ENCODE measurements around the gene KCNK2. TPM values are rescaled to one million over a fixed set of nuclear protein-coding genes. Genes with fewer than 3 reads are reported as not detected.

KCNK2 gene
- total RNA-seq, 2 experiments from 2014 or later, result not detected

GRCh38 chr1:215055281-215055935 is 27.1 kb upstream of the KCNK2 start:
- CTCF ChIA-PET (ENCODE audit: unreplicated experiment), result no interaction called here
- TF ChIP-seq CTCF (conservative IDR thresholded peaks at IDR 0.05; ENCODE audit: low read length), result no peak
- no peak for TF ChIP-seq EZH2phosphoT487 (IDR thresholded peaks at IDR 0.05; ENCODE audit: borderline replicate concordance, low read depth, low read length)
- no peaks in the 10 kb centered on the region for H3K9me2 ChIP-seq (ENCODE audit: insufficient read depth, low read length)
- no peaks in the 10 kb centered on the region for H3K79me2 ChIP-seq (ENCODE audit: insufficient read depth, low read depth, low read length)
- H2AFZ ChIP-seq (ENCODE audit: low read length), result no peak overlapping the region
- H3K27ac ChIP-seq (ENCODE audit: low read depth, low read length, poor library complexity, severe bottlenecking), result no peak overlapping the region
- no peaks in the 10 kb centered on the region for H3K4me1 ChIP-seq (ENCODE audit: insufficient read depth, low read length, poor library complexity, severe bottlenecking)
- no peak overlapping the region for H3K4me2 ChIP-seq (ENCODE audit: low read length)
- no TSS peak for BruUV-seq (replicated peaks)
- POLR2A ChIA-PET, result interaction anchor here (0.6 kb wide), 1 partner anchor 382 kb away, joined by 3 read pairs; no protein-coding TSS in a partner anchor
- intact Hi-C loops (cut with micrococcal nuclease; ENCODE audit: unreplicated experiment), result no loop called here
- no peak for DNase-seq (ENCODE audit: low spot score)
- no peak overlapping the region for H3K4me3 ChIP-seq (ENCODE audit: low read depth, low read length, poor library complexity, severe bottlenecking)
- no peaks in the 10 kb centered on the region for H3K9me3 ChIP-seq (ENCODE audit: low read length)
- no peaks in the 10 kb centered on the region for H4K20me1 ChIP-seq (ENCODE audit: insufficient read depth, low read length)
- no peaks in the 10 kb centered on the region for H3K36me3 ChIP-seq (ENCODE audit: insufficient read depth, low read length)

- TF ChIP-seq EZH2phosphoT487 (IDR thresholded peaks at IDR 0.05; ENCODE audit: borderline replicate concordance, low read depth, low read length), result no peak
- CTCF ChIA-PET (ENCODE audit: unreplicated experiment), result no interaction called here
- H3K27ac ChIP-seq (ENCODE audit: low read depth, low read length, poor library complexity, severe bottlenecking), result no peak overlapping the region
- no peak overlapping the region for H3K4me2 ChIP-seq (ENCODE audit: low read length)
- H4K20me1 ChIP-seq (ENCODE audit: insufficient read depth, low read length), result no peaks in the 10 kb centered on the region
- no peaks in the 10 kb centered on the region for H3K9me2 ChIP-seq (ENCODE audit: insufficient read depth, low read length)
- no peaks in the 10 kb centered on the region for H3K9me3 ChIP-seq (ENCODE audit: low read length)
- no peaks in the 10 kb centered on the region for H3K79me2 ChIP-seq (ENCODE audit: insufficient read depth, low read depth, low read length)
- no peaks in the 10 kb centered on the region for H3K36me3 ChIP-seq (ENCODE audit: insufficient read depth, low read length)
- intact Hi-C loops (cut with micrococcal nuclease; ENCODE audit: unreplicated experiment), result no loop called here
- BruUV-seq (replicated peaks), result no TSS peak
- DNase-seq (ENCODE audit: low spot score), result no peak
- H3K4me1 ChIP-seq (ENCODE audit: insufficient read depth, low read length, poor library complexity, severe bottlenecking), result no peaks in the 10 kb centered on the region
- H2AFZ ChIP-seq (ENCODE audit: low read length), result no peak overlapping the region
- H3K4me3 ChIP-seq (ENCODE audit: low read depth, low read length, poor library complexity, severe bottlenecking), result no peak overlapping the region
- POLR2A ChIA-PET, result interaction anchor here (0.6 to 0.7 kb wide), 3 partner anchors 15 to 537 kb away, joined by 3 to 4 read pairs (median 3); no protein-coding TSS in a partner anchor
Measured at GRCh38 chr1:215056584-215056983, 26.0 kb upstream of the KCNK2 start.

- ChIA-PET CTCF (ENCODE audit: unreplicated experiment) (no interaction called here), POLR2A (no interaction called here)
Measured at GRCh38 chr1:215059947-215060346, 22.6 kb upstream of the KCNK2 start.

More at GRCh38 chr1:215059947-215060346, 22.6 kb upstream of the KCNK2 start:
- no peak overlapping the region for H3K4me3 ChIP-seq (ENCODE audit: low read depth, low read length, poor library complexity, severe bottlenecking)
- H3K36me3 ChIP-seq (ENCODE audit: insufficient read depth, low read length), result no peaks in the 10 kb centered on the region
- no peaks in the 10 kb centered on the region for H3K4me1 ChIP-seq (ENCODE audit: insufficient read depth, low read length, poor library complexity, severe bottlenecking)
- intact Hi-C loops (cut with micrococcal nuclease; ENCODE audit: unreplicated experiment), result no loop called here
- H3K79me2 ChIP-seq (ENCODE audit: insufficient read depth, low read depth, low read length), result no peaks in the 10 kb centered on the region
- no peak for TF ChIP-seq CTCF (conservative IDR thresholded peaks at IDR 0.05; ENCODE audit: low read length)
- no peak for TF ChIP-seq EZH2phosphoT487 (IDR thresholded peaks at IDR 0.05; ENCODE audit: borderline replicate concordance, low read depth, low read length)
- no peak overlapping the region for H3K4me2 ChIP-seq (ENCODE audit: low read length)
- no peaks in the 10 kb centered on the region for H3K9me3 ChIP-seq (ENCODE audit: low read length)
- H4K20me1 ChIP-seq (ENCODE audit: insufficient read depth, low read length), result no peaks in the 10 kb centered on the region
- BruUV-seq (replicated peaks), result no TSS peak
- no peak overlapping the region for H2AFZ ChIP-seq (ENCODE audit: low read length)
- no peaks in the 10 kb centered on the region for H3K9me2 ChIP-seq (ENCODE audit: insufficient read depth, low read length)
- no peak for DNase-seq (ENCODE audit: low spot score)
- no peak overlapping the region for H3K27ac ChIP-seq (ENCODE audit: low read depth, low read length, poor library complexity, severe bottlenecking)

Data from OCI-LY7 (cell line).